GM23248 (cell line): ENCODE measurements around the gene FCN3.

Experiments used
- EZH2 ChIP-seq: fragments of 200-600 bp; sonication (generic); IDR thresholded peaks from 2 replicates; pipeline ENCODE4 v1.6.1; 2018; ENCODE audit warnings: antibody characterized with exemption, mild to moderate bottlenecking; ENCODE audit not compliant: insufficient read depth, poor library complexity, severe bottlenecking
- EZH2phosphoT487 ChIP-seq: fragments of 200-600 bp; sonication (generic); IDR thresholded peaks from 2 replicates; pipeline ENCODE4 v1.6.1; 2018; ENCODE audit warnings: antibody characterized with exemption, moderate library complexity, mild to moderate bottlenecking, low read depth; ENCODE audit not compliant: insufficient read depth

- no peak for TF ChIP-seq EZH2
- TF ChIP-seq EZH2phosphoT487, result no peak
Measured at GRCh38 chr1:27358928-27359313, 15.7 kb downstream of the FCN3 start.
